OCI-LY3 (cell line): ENCODE data around the gene DYNC1I1.

ENCODE experiments used
- CTCF ChIP-seq: fragments of 200-600, 300-600 bp; sonication (generic); IDR thresholded peaks from 2 replicates; pipeline ENCODE4 v1.5.1; 2014; ENCODE audit warnings: antibody characterized with exemption, low read length, low read depth
- EZH2phosphoT487 ChIP-seq: fragments of 200-600 bp; shearing (Covaris generic); IDR thresholded peaks from 2 replicates; pipeline ENCODE4 v1.6.1; 2018; ENCODE audit warnings: antibody characterized with exemption, mixed run types, low read depth

GRCh38 chr7:95749044-95749443 is 23.3 kb upstream of the DYNC1I1 start:
- TF ChIP-seq CTCF (no peak), EZH2phosphoT487 (no peak)
